SK-N-SH (cell line): ENCODE results near the gene TCFL5. TPM values are rescaled to one million over a fixed set of nuclear protein-coding genes. Genes with fewer than 3 reads are reported as not detected.
A peak's percentile ranks its signal among the peaks of the same experiment; 100 is the strongest.

Experiments used
- CTCF ChIA-PET: fragments of 300-600, 350-600 bp; formaldehyde crosslinking; extraction: SDS; loops from one replicate; lab custom pipeline; 2021; lab: Yijun Ruan, JAX
- POLR2A ChIA-PET: fragments of 350-600 bp; sonication (Branson Sonifier 250); formaldehyde crosslinking; extraction: SDS; loops from one replicate; lab custom pipeline; 2020; ENCODE audit warnings: antibody characterized with exemption, inconsistent platforms; lab: Yijun Ruan, JAX
- DNase-seq: peaks from one replicate; pipeline ENCODE4 v3.0.0; 2012
- H2AFZ ChIP-seq: fragments of 200-600 bp; sonication (generic); 2 replicates; pipeline ENCODE4 v1.8.1; 2016; ENCODE audit warnings: antibody characterized with exemption, mild to moderate bottlenecking, low read depth
- H3F3A ChIP-seq: fragments of 200-600 bp; sonication (generic); replicated peaks from 2 replicates; pipeline ENCODE3; 2016; ENCODE audit warnings: antibody characterized with exemption, mild to moderate bottlenecking; ENCODE audit not compliant: insufficient read depth
- H3K27ac ChIP-seq, 2 experiments: fragments of 200-500 bp in 1 of 2; fragments of 200-600 bp in 1 of 2; sonication (Bioruptor generic) in 1 of 2; sonication (generic), shearing (Covaris generic) in 1 of 2; 2 replicates each; pipeline versions ENCODE4 v1.5.1 to v1.6.1; 2014 to 2016; ENCODE audit warnings: low read depth in 2 of 2, inconsistent platforms in 1 of 2, low read length in 1 of 2, mild to moderate bottlenecking in 1 of 2, mixed read lengths in 1 of 2
- H3K27me3 ChIP-seq: fragments of 200-600 bp; sonication (generic), shearing (Covaris generic); 2 replicates; pipeline ENCODE4 v1.6.1; 2016; ENCODE audit warnings: mixed run types; ENCODE audit not compliant: insufficient read depth
- H3K36me3 ChIP-seq, 2 experiments: fragments of 200-500 bp in 1 of 2; fragments of 200-600 bp in 1 of 2; sonication (Bioruptor generic) in 1 of 2; sonication (generic) in 1 of 2; replicated peaks in 1 of 2; 2 replicates each; pipeline versions ENCODE3 to v1.5.1; 2014 to 2016; ENCODE audit warnings: low read length in 1 of 2, mild to moderate bottlenecking in 1 of 2; ENCODE audit not compliant: insufficient read depth in 2 of 2, control insufficient read depth in 1 of 2
- H3K4me1 ChIP-seq, 2 experiments: fragments of 200-500 bp in 1 of 2; fragments of 200-600 bp in 1 of 2; sonication (Bioruptor generic) in 1 of 2; sonication (generic), shearing (Covaris generic) in 1 of 2; 2 replicates each; pipeline versions ENCODE4 v1.5.1 to v1.6.1; 2014 to 2016; ENCODE audit warnings: low read depth in 1 of 2, low read length in 1 of 2, mixed run types in 1 of 2; ENCODE audit not compliant: insufficient read depth in 2 of 2, control insufficient read depth in 1 of 2
- H3K4me2 ChIP-seq: fragments of 200-600 bp; sonication (generic), shearing (Covaris generic); 2 replicates; pipeline ENCODE4 v1.6.1; 2017; ENCODE audit warnings: mixed run types
- H3K4me3 ChIP-seq, 2 experiments: fragments of 200-500 bp in 1 of 2; fragments of 200-600 bp in 1 of 2; sonication (Bioruptor generic) in 1 of 2; sonication (generic), shearing (Covaris generic) in 1 of 2; 2 replicates each; pipeline versions ENCODE4 v1.5.1 to v1.8.1; 2014 to 2016; ENCODE audit warnings: low read depth in 2 of 2, inconsistent platforms in 1 of 2, low read length in 1 of 2, mild to moderate bottlenecking in 1 of 2, mixed read lengths in 1 of 2, moderate library complexity in 1 of 2
- H3K79me2 ChIP-seq: fragments of 200-600 bp; sonication (generic); 2 replicates; pipeline ENCODE4 v1.8.1; 2017; ENCODE audit warnings: mild to moderate bottlenecking; ENCODE audit not compliant: insufficient read depth
- H3K9ac ChIP-seq: fragments of 200-600 bp; sonication (generic); 2 replicates; pipeline ENCODE4 v1.6.1; 2017; ENCODE audit warnings: mixed run types
- H3K9me2 ChIP-seq: fragments of 200-600 bp; sonication (generic); 2 replicates; pipeline ENCODE4 v1.6.1; 2017; ENCODE audit warnings: mixed run types
- H3K9me3 ChIP-seq: fragments of 200-600 bp; sonication (generic); 2 replicates; pipeline ENCODE4 v1.6.1; 2017; ENCODE audit warnings: mixed run types, mild to moderate bottlenecking, moderate library complexity
- H4K20me1 ChIP-seq: fragments of 200-600 bp; sonication (generic); 2 replicates; pipeline ENCODE4 v1.6.1; 2017; ENCODE audit warnings: mild to moderate bottlenecking, mixed run types; ENCODE audit not compliant: insufficient read depth
- EP300 ChIP-seq, 2 experiments: IDR thresholded peaks; 2 replicates each; pipeline versions ENCODE4 v1.4.0 to v1.6.1; 2012; ENCODE audit warnings: borderline replicate concordance in 1 of 2, low read depth in 1 of 2, low read length in 1 of 2
- EZH2phosphoT487 ChIP-seq: fragments of 200-600 bp; sonication (generic); IDR thresholded peaks from 2 replicates; pipeline ENCODE4 v1.6.1; 2017; ENCODE audit warnings: low read depth, mixed run types, mild to moderate bottlenecking, antibody characterized with exemption, moderate library complexity, borderline replicate concordance
- FOSL2 ChIP-seq: IDR thresholded peaks from 2 replicates; pipeline ENCODE4 v1.4.0; 2012; ENCODE audit warnings: low read depth, mild to moderate bottlenecking, moderate library complexity, borderline replicate concordance
- GATA2 ChIP-seq: sonication (generic); formaldehyde crosslinking; IDR thresholded peaks from 2 replicates; pipeline ENCODE4 v1.5.0; 2020; ENCODE audit warnings: mild to moderate bottlenecking, missing genetic modification reagents
- JUND ChIP-seq: IDR thresholded peaks from 2 replicates; pipeline ENCODE4 v1.4.0; 2012
- MAX ChIP-seq: IDR thresholded peaks from 2 replicates; pipeline ENCODE4 v1.4.0; 2012; ENCODE audit warnings: low read depth
- NFIC ChIP-seq: IDR thresholded peaks from 2 replicates; pipeline ENCODE4 v1.4.0; 2012; ENCODE audit warnings: borderline replicate concordance
- REST ChIP-seq: IDR thresholded peaks from 2 replicates; pipeline ENCODE4 v1.6.1; 2012; ENCODE audit warnings: mild to moderate bottlenecking, low read depth, low read length, moderate library complexity
- RXRA ChIP-seq: IDR thresholded peaks from 2 replicates; pipeline ENCODE4 v1.4.0; 2012; ENCODE audit warnings: low read depth, mild to moderate bottlenecking, borderline replicate concordance
- SIN3A ChIP-seq: IDR thresholded peaks from 2 replicates; pipeline ENCODE4 v1.6.1; 2012; ENCODE audit warnings: low read depth, mild to moderate bottlenecking, low read length, moderate library complexity, borderline replicate concordance
- TEAD4 ChIP-seq: IDR thresholded peaks from 2 replicates; pipeline ENCODE4 v1.4.0; 2012; ENCODE audit warnings: mild to moderate bottlenecking, borderline replicate concordance; ENCODE audit not compliant: insufficient read depth
- YY1 ChIP-seq: IDR thresholded peaks from 2 replicates; pipeline ENCODE4 v1.4.0; 2012; ENCODE audit warnings: low read depth, mild to moderate bottlenecking
- WGBS: methylation state at CpG from one replicate; pipeline ENCODE4 v1.1.6; 2017; ENCODE audit warnings: low lambda C conversion rate; 5-methylcytosine and 5-hydroxymethylcytosine counted together
- polyA plus RNA-seq, 3 experiments: library from polyadenylated mRNA; depleted of rRNA; stranded (reverse); fragments of >200 nt; gene quantifications; 2 replicates each; pipeline ENCODE4 v1.2.3, GENCODE V29; 2012
- TF ChIP-seq, protein P1 (sequence below): IDR thresholded peaks from 2 replicates; pipeline ENCODE4 v1.4.0; 2012; ENCODE audit warnings: low read depth, borderline replicate concordance

Gene TCFL5
- polyA plus RNA-seq, 1 of the 3 experiments (the other 2 are of a cell fraction): 10.1 TPM

- peaks cover 33 to 69% of the 10 kb centered on the region in 2 experiments for H3K36me3 ChIP-seq
These were observed 24.5 kb upstream of the TCFL5 start for GRCh38 chr20:62885896-62886708.

More at GRCh38 chr20:62885896-62886708, 24.5 kb upstream of the TCFL5 start:
- H3K9me3 ChIP-seq: no peaks in the 10 kb centered on the region
- H4K20me1 ChIP-seq: 0 out of 2 replicates have a peak, but pooled peaks cover 4% of the 10 kb centered on the region
- H3K4me3 ChIP-seq: no peak overlapping the region
- peaks cover 17 to 19% of the 10 kb centered on the region in 2 experiments for H3K4me1 ChIP-seq
- no peaks in the 10 kb centered on the region for H3K27me3 ChIP-seq
- H3F3A ChIP-seq: peaks cover 27% of the 10 kb centered on the region
- no peak overlapping the region for H3K4me2 ChIP-seq
- CTCF ChIA-PET: interaction anchor here (1.2 to 7.2 kb wide), 4 partner anchors 11 to 21 kb away, joined by 3 to 77 read pairs (median 20); no protein-coding TSS in a partner anchor
- no peaks in the 10 kb centered on the region for H3K9me2 ChIP-seq
- DNase-seq: peak; percentile 43
- no peaks in the 10 kb centered on the region for H3K79me2 ChIP-seq
- TF ChIP-seq SIN3A (no peak), TEAD4 (no peak), YY1 (no peak), RXRA (no peak), EP300 (IDR thresholded peaks at IDR 0.05; ENCODE audit: borderline replicate concordance in 1 of 2, low read depth in 1 of 2, low read length in 1 of 2) (no peak), JUND (no peak), GATA2 (CRISPR knock-in tag) (no peak), MAX (no peak), EZH2phosphoT487 (no peak), REST (no peak), NFIC (no peak), FOSL2 (no peak)
- TF ChIP-seq, protein P1, sequence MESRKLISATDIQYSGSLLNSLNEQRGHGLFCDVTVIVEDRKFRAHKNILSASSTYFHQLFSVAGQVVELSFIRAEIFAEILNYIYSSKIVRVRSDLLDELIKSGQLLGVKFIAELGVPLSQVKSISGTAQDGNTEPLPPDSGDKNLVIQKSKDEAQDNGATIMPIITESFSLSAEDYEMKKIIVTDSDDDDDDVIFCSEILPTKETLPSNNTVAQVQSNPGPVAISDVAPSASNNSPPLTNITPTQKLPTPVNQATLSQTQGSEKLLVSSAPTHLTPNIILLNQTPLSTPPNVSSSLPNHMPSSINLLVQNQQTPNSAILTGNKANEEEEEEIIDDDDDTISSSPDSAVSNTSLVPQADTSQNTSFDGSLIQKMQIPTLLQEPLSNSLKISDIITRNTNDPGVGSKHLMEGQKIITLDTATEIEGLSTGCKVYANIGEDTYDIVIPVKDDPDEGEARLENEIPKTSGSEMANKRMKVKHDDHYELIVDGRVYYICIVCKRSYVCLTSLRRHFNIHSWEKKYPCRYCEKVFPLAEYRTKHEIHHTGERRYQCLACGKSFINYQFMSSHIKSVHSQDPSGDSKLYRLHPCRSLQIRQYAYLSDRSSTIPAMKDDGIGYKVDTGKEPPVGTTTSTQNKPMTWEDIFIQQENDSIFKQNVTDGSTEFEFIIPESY: no peak
- TF ChIP-seq, all 33 proteins: peak for 0
- Histone ChIP-seq H2AFZ (no peak overlapping the region), H3K9ac (no peak overlapping the region), H3K27ac (no peak overlapping the region; a peak in 1 of 4 replicates)
- 93% methylated on average over 14 of the region's 23 CpGs for WGBS
- POLR2A ChIA-PET: interaction anchor here (2.2 kb wide), 1 partner anchor 10 kb away, joined by 14 read pairs; no protein-coding TSS in a partner anchor
